ENCODE measurements around the gene AGPAT3.

DNA sequence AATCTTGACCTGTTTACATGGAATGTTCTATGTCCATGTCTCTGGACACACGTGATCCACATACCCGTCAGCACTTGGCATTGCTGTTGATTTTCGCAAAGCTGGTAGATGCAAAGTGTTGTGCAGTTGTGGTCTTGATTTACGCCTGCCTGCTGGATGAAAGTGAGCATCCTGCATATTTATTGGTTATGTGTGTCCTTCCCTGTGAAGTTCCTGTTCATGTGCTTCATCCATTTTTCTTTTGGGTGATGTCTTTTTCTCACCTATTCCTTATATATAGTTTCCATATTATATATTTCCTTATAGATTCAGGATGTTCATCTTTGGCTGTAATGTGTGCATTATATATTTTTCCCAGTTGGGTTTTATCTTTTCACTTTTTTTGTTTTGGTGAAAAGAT is 6.5 kb downstream of the AGPAT3 start:
- TF ChIP-seq CTCF (IDR thresholded peaks at IDR 0.05; ENCODE audit: low read depth, low read length, poor library complexity, severe bottlenecking) = no peak
- TF ChIP-seq EZH2phosphoT487 (IDR thresholded peaks at IDR 0.05; ENCODE audit: borderline replicate concordance, low read length) = no peak
